ENCODE results near the gene DCT.

The DCT gene

DNA sequence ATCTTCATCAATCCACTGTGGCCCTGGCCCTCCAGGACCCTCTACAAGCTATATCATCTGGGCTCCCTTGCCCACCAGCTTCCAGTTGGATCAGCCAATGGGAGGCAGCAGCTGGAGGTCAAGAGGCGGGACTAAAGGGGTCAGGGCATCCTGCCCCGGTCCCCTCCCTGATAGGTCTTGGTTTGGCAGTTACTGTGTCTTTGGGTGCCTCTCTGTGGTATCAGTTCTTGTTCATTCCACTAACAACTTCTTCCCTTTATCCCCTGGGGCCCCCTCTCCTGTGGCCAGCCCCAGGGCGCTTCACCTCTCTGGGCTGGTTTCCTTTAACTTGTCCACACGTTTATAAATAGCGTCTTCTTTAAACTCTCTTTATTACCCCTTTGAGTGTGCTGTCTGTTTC is 83.6 kb downstream of the DCT start:
- DNase-seq (ENCODE audit: low spot score): no peak

- DNase-seq (ENCODE audit: low spot score): peak; percentile 15
Measured at GRCh38 chr13:94394723-94395122, 84.8 kb downstream of the DCT start.

GRCh38 chr13:94390881-94391280 is 88.6 kb downstream of the DCT start:
- DNase-seq (ENCODE audit: low spot score): peak; percentile 25

- no peak for DNase-seq (ENCODE audit: low spot score)
Measured at GRCh38 chr13:94389604-94390351, 89.7 kb downstream of the DCT start.

- DNase-seq (ENCODE audit: low spot score): no peak
Measured at GRCh38 chr13:94387047-94387446, 92.4 kb downstream of the DCT start.

All from pons (tissue), 1 donor.